ENCODE data around the gene RHOH.

DNA sequence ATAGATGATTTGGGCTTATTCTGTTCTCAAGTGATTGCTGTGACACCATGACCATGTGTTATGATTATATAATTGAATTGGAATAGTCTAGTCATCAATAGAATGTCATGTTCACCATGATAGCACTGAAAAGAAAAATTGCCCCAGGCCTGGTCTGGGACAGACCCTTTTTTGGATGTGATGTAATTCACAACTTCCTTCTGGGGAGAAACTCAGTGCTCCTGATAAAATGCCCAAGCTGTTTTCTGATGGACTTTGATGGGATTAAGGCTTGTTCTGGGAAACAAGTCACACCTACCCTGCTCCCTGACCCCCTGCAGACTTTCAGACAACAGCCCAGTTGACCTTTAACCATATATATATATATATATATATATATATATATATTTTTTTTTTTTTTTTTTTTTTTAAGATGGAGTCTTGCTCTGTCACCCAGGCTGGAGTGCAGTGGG is 65.3 kb downstream of the RHOH start:
- TF ChIP-seq KDM1A (IDR thresholded peaks at IDR 0.05; ENCODE audit: low read depth): no peak
- TF ChIP-seq POLR2A (IDR thresholded peaks at IDR 0.05; ENCODE audit: low read length): no peak
- TF ChIP-seq, protein P1, sequence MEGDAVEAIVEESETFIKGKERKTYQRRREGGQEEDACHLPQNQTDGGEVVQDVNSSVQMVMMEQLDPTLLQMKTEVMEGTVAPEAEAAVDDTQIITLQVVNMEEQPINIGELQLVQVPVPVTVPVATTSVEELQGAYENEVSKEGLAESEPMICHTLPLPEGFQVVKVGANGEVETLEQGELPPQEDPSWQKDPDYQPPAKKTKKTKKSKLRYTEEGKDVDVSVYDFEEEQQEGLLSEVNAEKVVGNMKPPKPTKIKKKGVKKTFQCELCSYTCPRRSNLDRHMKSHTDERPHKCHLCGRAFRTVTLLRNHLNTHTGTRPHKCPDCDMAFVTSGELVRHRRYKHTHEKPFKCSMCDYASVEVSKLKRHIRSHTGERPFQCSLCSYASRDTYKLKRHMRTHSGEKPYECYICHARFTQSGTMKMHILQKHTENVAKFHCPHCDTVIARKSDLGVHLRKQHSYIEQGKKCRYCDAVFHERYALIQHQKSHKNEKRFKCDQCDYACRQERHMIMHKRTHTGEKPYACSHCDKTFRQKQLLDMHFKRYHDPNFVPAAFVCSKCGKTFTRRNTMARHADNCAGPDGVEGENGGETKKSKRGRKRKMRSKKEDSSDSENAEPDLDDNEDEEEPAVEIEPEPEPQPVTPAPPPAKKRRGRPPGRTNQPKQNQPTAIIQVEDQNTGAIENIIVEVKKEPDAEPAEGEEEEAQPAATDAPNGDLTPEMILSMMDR (IDR thresholded peaks at IDR 0.05): no peak

Data from A549 (cell line).